Trophoblast cell (in vitro differentiated cells and primary cell): Measurements from ENCODE around the gene GSTA1.
"Not testable (repeated sequence)": the region's sequence is repeated elsewhere in the genome, so short reads cannot be mapped to it uniquely, and the experiment has no call there.

Source experiments
- DNase-seq, 2 donors: peaks; one replicate each; pipeline ENCODE4 v3.0.0-alpha.2; 2016
- H2AFZ ChIP-seq: 2 replicates; pipeline ENCODE4 v1.6.1; 2013; ENCODE audit warnings: low read length, moderate library complexity, mild to moderate bottlenecking; ENCODE audit not compliant: insufficient read depth, poor library complexity
- H2AK5ac ChIP-seq: 2 replicates; pipeline ENCODE4 v1.6.1; 2013; ENCODE audit warnings: mild to moderate bottlenecking, low read length
- H2BK120ac ChIP-seq: 2 replicates; pipeline ENCODE4 v1.6.1; 2013; ENCODE audit warnings: low read length, mild to moderate bottlenecking, moderate library complexity; ENCODE audit not compliant: insufficient read depth, poor library complexity
- H2BK12ac ChIP-seq: 2 replicates; pipeline ENCODE4 v1.6.1; 2013; ENCODE audit warnings: mild to moderate bottlenecking, low read length, moderate library complexity
- H2BK5ac ChIP-seq: 2 replicates; pipeline ENCODE4 v1.6.1; 2013; ENCODE audit warnings: low read length, low read depth, moderate library complexity, mild to moderate bottlenecking; ENCODE audit not compliant: poor library complexity
- H3K14ac ChIP-seq: 2 replicates; pipeline ENCODE4 v1.6.1; 2013; ENCODE audit warnings: mild to moderate bottlenecking, low read length
- H3K18ac ChIP-seq: 2 replicates; pipeline ENCODE4 v1.6.1; 2013; ENCODE audit warnings: mild to moderate bottlenecking, low read length
- H3K23ac ChIP-seq: 2 replicates; pipeline ENCODE4 v1.6.1; 2013; ENCODE audit warnings: low read length
- H3K27ac ChIP-seq: 2 replicates; pipeline ENCODE4 v1.5.1; 2013; ENCODE audit warnings: low read depth, mild to moderate bottlenecking, inconsistent platforms, low read length, moderate library complexity
- H3K27me3 ChIP-seq: 2 replicates; pipeline ENCODE4 v1.6.1; 2013; ENCODE audit warnings: inconsistent platforms, mild to moderate bottlenecking, low read length, moderate library complexity; ENCODE audit not compliant: insufficient read depth
- H3K36me3 ChIP-seq, 2 experiments: 1 replicate in 1 of 2; 2 replicates in 1 of 2; pipeline ENCODE4 v1.6.1; 2013; ENCODE audit warnings: low read length in 2 of 2, mild to moderate bottlenecking in 2 of 2, moderate library complexity in 1 of 2; ENCODE audit not compliant: insufficient read depth in 2 of 2, control insufficient read depth in 1 of 2
- H3K4ac ChIP-seq: 2 replicates; pipeline ENCODE4 v1.6.1; 2013; ENCODE audit warnings: low read depth, mild to moderate bottlenecking, low read length, moderate library complexity
- H3K4me1 ChIP-seq, 2 experiments: 1 replicate in 1 of 2; 2 replicates in 1 of 2; pipeline ENCODE4 v1.6.1; 2013; ENCODE audit warnings: low read length in 2 of 2, mild to moderate bottlenecking in 2 of 2, moderate library complexity in 1 of 2; ENCODE audit not compliant: insufficient read depth in 2 of 2, control insufficient read depth in 1 of 2
- H3K4me2 ChIP-seq: 2 replicates; pipeline ENCODE4 v1.6.1; 2013; ENCODE audit warnings: inconsistent platforms, mild to moderate bottlenecking, low read length, moderate library complexity
- H3K4me3 ChIP-seq: 2 replicates; pipeline ENCODE4 v1.5.1; 2013; ENCODE audit warnings: mild to moderate bottlenecking, low read depth, low read length, inconsistent platforms
- H3K79me1 ChIP-seq: one replicate; pipeline ENCODE4 v1.6.1; 2013; ENCODE audit warnings: low read length
- H3K79me2 ChIP-seq: 2 replicates; pipeline ENCODE4 v1.6.1; 2013; ENCODE audit warnings: low read length, mild to moderate bottlenecking; ENCODE audit not compliant: control insufficient read depth, insufficient read depth, poor library complexity
- H3K9ac ChIP-seq: 2 replicates; pipeline ENCODE4 v1.6.1; 2013; ENCODE audit warnings: mild to moderate bottlenecking, low read length
- H3K9me3 ChIP-seq: 2 replicates; pipeline ENCODE4 v1.6.1; 2013; ENCODE audit warnings: low read depth, mild to moderate bottlenecking, control low read depth, inconsistent platforms, low read length; ENCODE audit not compliant: insufficient read depth
- H4K12ac ChIP-seq: 2 replicates; pipeline ENCODE4 v1.6.1; 2013; ENCODE audit warnings: low read depth, mild to moderate bottlenecking, low read length, moderate library complexity
- H4K8ac ChIP-seq: 2 replicates; pipeline ENCODE4 v1.6.1; 2013; ENCODE audit warnings: low read depth, mild to moderate bottlenecking, low read length, moderate library complexity
- H4K91ac ChIP-seq: one replicate; pipeline ENCODE4 v1.6.1; 2013; ENCODE audit warnings: low read depth, mild to moderate bottlenecking, low read length, moderate library complexity
- WGBS: extraction: QIAGEN DNeasy Blood & Tissue Kit; methylation state at CpG from one replicate; pipeline ENCODE4 v1.1.7; 2013; ENCODE audit warnings: missing lambda C conversion rate; ENCODE audit not compliant: insufficient read length, insufficient coverage; ENCODE audit errors: extremely low coverage; 5-methylcytosine and 5-hydroxymethylcytosine counted together

Gene GSTA1

DNA sequence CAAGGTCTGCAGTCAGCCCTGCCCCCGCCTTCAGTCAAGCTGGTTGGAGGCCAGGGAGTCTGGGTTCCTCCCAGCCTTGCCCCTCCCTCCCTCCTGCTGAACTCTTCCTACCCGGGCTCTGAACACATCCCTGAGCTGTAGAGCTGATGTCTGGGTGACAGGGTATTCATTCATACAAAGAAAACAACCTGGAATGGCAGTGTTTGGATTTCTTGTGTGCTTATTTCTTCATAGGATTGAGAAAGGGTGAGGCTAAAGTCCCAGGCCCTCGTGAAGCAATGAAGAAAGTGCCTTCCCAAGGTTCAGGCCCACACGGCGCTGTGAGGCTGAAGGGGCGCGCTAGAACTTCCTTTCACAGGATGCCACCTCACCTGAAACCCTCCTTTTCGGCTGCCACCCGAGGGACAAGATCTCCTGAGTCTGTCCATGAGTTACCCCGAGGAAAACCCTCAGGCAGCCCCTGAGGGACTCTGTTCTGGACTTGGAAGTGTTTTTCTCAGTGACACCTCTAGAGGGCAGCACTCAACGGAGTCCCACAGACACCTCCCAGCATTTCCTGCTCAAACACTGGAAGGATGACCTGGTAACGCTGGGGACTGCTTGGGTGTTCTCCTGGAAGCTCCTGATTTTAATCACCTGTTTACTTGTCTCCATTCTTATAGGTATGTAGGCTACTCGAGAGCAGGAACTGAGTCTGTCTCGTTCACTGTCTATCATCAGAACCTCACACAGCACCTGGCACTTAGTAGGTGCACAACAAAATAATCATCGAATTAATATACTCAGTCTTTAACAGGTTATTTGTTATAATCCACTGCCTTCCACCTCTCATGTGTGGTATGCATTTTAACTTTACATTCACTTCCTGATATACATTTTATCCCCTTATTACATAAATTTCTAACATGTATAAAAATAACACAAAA lies 11.8 kb upstream of the GSTA1 start:
- H3K4me1 ChIP-seq: no peaks in the 10 kb centered on the region
- H2BK12ac ChIP-seq: no peak overlapping the region
- H3K79me1 ChIP-seq: no peaks in the 10 kb centered on the region
- no peaks in the 10 kb centered on the region for H3K27me3 ChIP-seq
- no peak overlapping the region for H3K4ac ChIP-seq
- DNase-seq: peak; percentile 74 to 91
- H3K4me2 ChIP-seq: no peak overlapping the region
- no peak overlapping the region for H3K18ac ChIP-seq
- no peak overlapping the region for H2AFZ ChIP-seq
- H2AK5ac ChIP-seq: no peak overlapping the region
- no peak overlapping the region for H4K91ac ChIP-seq
- no peak overlapping the region for H3K4me3 ChIP-seq
- H3K23ac ChIP-seq: no peak overlapping the region
- H3K14ac ChIP-seq: no peak overlapping the region
- H3K79me2 ChIP-seq: no peaks in the 10 kb centered on the region
- H3K36me3 ChIP-seq: no peaks in the 10 kb centered on the region
- no peak overlapping the region for H2BK5ac ChIP-seq
- no peaks in the 10 kb centered on the region for H3K9me3 ChIP-seq
- no peak overlapping the region for H2BK120ac ChIP-seq
- no CpG with 5 or more reads among the region's 15 CpGs for WGBS
- H4K8ac ChIP-seq: no peak overlapping the region
- no peak overlapping the region for H3K9ac ChIP-seq
- H3K27ac ChIP-seq: no peak overlapping the region
- H4K12ac ChIP-seq: no peak overlapping the region

DNA sequence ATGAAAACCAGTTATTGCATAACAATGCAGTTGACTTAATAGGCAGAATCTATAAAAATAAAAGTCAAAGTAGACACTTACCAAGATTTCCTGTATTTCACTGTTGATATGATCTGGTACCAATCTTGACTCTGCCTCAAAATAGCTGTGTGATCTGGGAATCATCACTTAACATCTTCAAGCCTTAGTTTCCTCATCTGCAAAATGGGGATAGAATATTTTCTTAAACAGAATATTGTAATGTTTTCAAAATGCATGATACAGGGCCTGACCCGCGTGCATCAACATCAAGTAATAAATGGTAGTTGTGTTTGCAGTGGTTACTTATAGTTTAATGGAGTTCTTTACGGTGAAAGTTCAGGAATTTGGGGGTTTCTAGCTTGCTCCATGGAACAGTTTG lies 10.9 kb upstream of the GSTA1 start:
- DNase-seq, H4K91ac ChIP-seq, H3K9ac ChIP-seq, H3K23ac ChIP-seq, H4K12ac ChIP-seq, H2AFZ ChIP-seq, H3K79me1 ChIP-seq, H3K36me3 ChIP-seq, H3K4me1 ChIP-seq, H2AK5ac ChIP-seq, H3K18ac ChIP-seq, H3K9me3 ChIP-seq, H3K79me2 ChIP-seq, H2BK5ac ChIP-seq, H4K8ac ChIP-seq, H2BK12ac ChIP-seq, H3K14ac ChIP-seq, H3K27ac ChIP-seq, H2BK120ac ChIP-seq, H3K4me3 ChIP-seq, H3K4me2 ChIP-seq, H3K4ac ChIP-seq, H3K27me3 ChIP-seq: not testable (repeated sequence)
- WGBS: no CpG with 5 or more reads among the region's 3 CpGs

DNA sequence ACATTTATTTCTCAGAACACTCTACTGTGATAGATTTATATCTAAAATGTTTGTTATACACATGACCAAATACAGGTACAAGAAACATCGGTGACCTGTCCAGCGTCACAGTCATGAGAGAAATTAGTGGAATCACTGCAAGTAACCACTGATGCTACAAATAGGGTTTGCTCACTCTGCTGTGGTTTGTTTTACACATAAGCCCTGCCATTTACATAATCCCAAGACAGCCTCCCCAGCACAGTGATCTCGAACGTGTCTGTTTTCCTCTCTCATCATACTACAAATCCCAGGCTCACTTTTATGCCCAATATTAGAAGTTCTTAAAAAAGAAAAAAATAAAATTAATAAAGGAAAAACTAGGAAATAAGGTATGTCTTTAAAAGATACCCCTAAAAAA lies 6.2 kb upstream of the GSTA1 start:
- not testable (repeated sequence) for H2BK5ac ChIP-seq, H3K23ac ChIP-seq, H3K27me3 ChIP-seq, H3K79me1 ChIP-seq, DNase-seq, H3K27ac ChIP-seq, H2AFZ ChIP-seq, H2AK5ac ChIP-seq, H3K4me1 ChIP-seq, H4K12ac ChIP-seq, H3K18ac ChIP-seq, H4K8ac ChIP-seq, H3K9me3 ChIP-seq, H2BK12ac ChIP-seq, H4K91ac ChIP-seq, H3K36me3 ChIP-seq, H3K4ac ChIP-seq, H3K9ac ChIP-seq, H3K4me2 ChIP-seq, H2BK120ac ChIP-seq, H3K79me2 ChIP-seq, H3K4me3 ChIP-seq, H3K14ac ChIP-seq
- WGBS: no CpG with 5 or more reads among the region's 4 CpGs

- WGBS: no CpG with 5 or more reads among the region's 5 CpGs
- H3K4me2 ChIP-seq: no peak overlapping the region
- no peak overlapping the region for H4K91ac ChIP-seq
- DNase-seq: no peak
- H3K27me3 ChIP-seq: no peaks in the 10 kb centered on the region
- H3K4me1 ChIP-seq: no peaks in the 10 kb centered on the region
- H3K36me3 ChIP-seq: no peaks in the 10 kb centered on the region
- H2BK12ac ChIP-seq: no peak overlapping the region
- H3K27ac ChIP-seq: no peak overlapping the region
- no peaks in the 10 kb centered on the region for H3K9me3 ChIP-seq
- no peak overlapping the region for H3K23ac ChIP-seq
- no peak overlapping the region for H3K18ac ChIP-seq
- no peak overlapping the region for H3K4ac ChIP-seq
- H3K9ac ChIP-seq: no peak overlapping the region
- no peak overlapping the region for H2BK120ac ChIP-seq
- no peak overlapping the region for H4K12ac ChIP-seq
- H2AFZ ChIP-seq: no peak overlapping the region
- no peak overlapping the region for H3K4me3 ChIP-seq
- H2BK5ac ChIP-seq: no peak overlapping the region
- no peaks in the 10 kb centered on the region for H3K79me1 ChIP-seq
- no peak overlapping the region for H4K8ac ChIP-seq
- no peaks in the 10 kb centered on the region for H3K79me2 ChIP-seq
- H3K14ac ChIP-seq: no peak overlapping the region
- no peak overlapping the region for H2AK5ac ChIP-seq
Measured at GRCh38 chr6:52808660-52809059, 5.0 kb upstream of the GSTA1 start.
